ENCODE measurements around the gene GPR119. TPM values are rescaled to one million over a fixed set of nuclear protein-coding genes. Genes with fewer than 3 reads are reported as not detected.

The GPR119 gene
- total RNA-seq, 1 donor from 2014 or later, result not detected

- intact Hi-C loops (cut with micrococcal nuclease), result loop anchor here (1.0 to 10.0 kb wide), 5 partner anchors 62 to 564 kb away; partner anchors contain the start of genes ENOX2, RAB33A, RBMX2 and ZNF280C
Measured at GRCh38 chrX:130339408-130340222, 45.9 kb downstream of the GPR119 start, which contains the start of gene SLC25A14. TSS of gene SLC25A14 (plus strand) at chrX:130339919. CDS start at chrX:130340279, 360 bp downstream.

GRCh38 chrX:130338869-130339268, 46.6 kb downstream of the GPR119 start:
- intact Hi-C loops (cut with micrococcal nuclease), result loop anchor here (1.0 to 10.0 kb wide), 5 partner anchors 62 to 564 kb away; partner anchors contain the start of genes ENOX2, RAB33A, RBMX2 and ZNF280C

GRCh38 chrX:130336531-130336930, 48.9 kb downstream of the GPR119 start:
- intact Hi-C loops (cut with micrococcal nuclease), result loop anchor here (5.0 to 10.0 kb wide), 2 partner anchors 164 to 252 kb away; partner anchors contain the start of gene RAB33A

Other genes starting within 250 kb of the GPR119 start
- gene AIFM1, start 219.8 kb downstream of the GPR119 start, total RNA-seq, result 42.6 and 44.2 TPM in 2 replicates
- gene RAB33A, start 213.7 kb downstream of the GPR119 start, total RNA-seq, result 24.9 and 27.7 TPM in 2 replicates
- gene ZNF280C, start 116.8 kb downstream of the GPR119 start, total RNA-seq, result 5.2 and 5.7 TPM in 2 replicates
- gene SLC25A14, start 45.8 kb downstream of the GPR119 start, total RNA-seq, result 12.2 and 13.2 TPM in 2 replicates
- gene RBMX2, start 16.3 kb upstream of the GPR119 start, total RNA-seq, result 22.6 and 23.5 TPM in 2 replicates

Measured in T-helper 2 cell treated with Interferon-gamma antibody and Interleukin-4, amounts not matched to agents 100 ng/mL and 5 ng/mL, for 36 hours (primary cell).